NCI-H146 treated with DMSO at 0.1 percent for 48 hours (cell line): Measurements from ENCODE around the gene YPEL2.

Source experiments
- DNase-seq: peaks from one replicate; lab custom pipeline; 2025; ENCODE audit not compliant: unreplicated experiment; lab: John Stamatoyannopoulos, UW

YPEL2 gene

GRCh38 chr17:59330053-59330942 is 1.2 kb upstream of the YPEL2 start:
- DNase-seq, result peak; percentile 39

GRCh38 chr17:59331929-59332748 is 684 bp downstream of the YPEL2 start:
- no peak for DNase-seq

- DNase-seq, result no peak
Observed at GRCh38 chr17:59332749-59333377, 1.4 kb downstream of the YPEL2 start.

GRCh38 chr17:59333836-59334235 is 2.4 kb downstream of the YPEL2 start:
- DNase-seq, result no peak

GRCh38 chr17:59335685-59336084 is 4.2 kb downstream of the YPEL2 start:
- DNase-seq, result no peak

DNA sequence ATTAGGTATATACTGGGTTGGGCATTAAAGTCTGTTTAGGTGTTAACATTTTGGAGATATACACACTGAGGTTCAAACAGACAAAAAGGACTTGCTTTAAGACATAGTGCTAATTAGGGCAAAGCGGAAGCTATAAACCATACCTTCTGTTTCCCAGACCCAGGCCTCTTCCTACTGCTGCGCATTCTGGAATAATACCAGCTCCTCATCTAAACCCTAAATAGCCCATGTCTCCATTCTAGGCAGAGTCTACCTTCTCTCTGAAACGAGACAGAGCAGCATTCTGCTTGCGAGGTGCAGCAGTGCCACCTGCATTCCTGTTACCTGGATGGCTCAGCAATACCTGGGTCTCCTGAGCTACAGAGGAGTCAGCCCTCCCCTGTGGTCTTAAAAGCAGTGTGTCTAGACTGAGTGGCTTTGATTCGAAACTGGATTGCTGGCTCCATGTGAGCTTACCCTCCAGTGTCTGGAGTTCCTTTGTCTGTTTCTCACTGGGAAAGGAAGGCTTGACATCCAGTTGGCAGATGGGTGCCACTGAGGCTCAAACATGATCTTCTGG is 6.4 kb downstream of the YPEL2 start:
- no peak for DNase-seq

DNA sequence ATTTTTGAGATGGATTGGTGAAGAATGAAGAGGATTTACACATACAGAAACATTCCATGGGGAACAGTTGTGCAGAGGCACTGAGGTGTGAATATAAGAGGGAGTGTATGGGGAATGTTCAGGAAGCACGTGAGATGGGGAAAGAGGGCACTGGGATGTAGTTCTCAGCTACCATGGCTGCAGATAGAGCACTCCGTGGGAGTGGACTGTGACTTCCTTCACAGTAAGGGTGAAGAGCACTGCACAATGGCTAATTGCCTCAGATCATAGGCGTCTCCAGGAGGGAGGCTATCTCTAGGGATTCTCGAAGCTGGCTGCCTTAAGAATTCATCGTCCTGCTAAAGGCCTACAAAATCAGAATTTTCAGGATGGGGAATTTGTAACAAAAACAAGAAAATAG is 7.0 kb downstream of the YPEL2 start:
- no peak for DNase-seq

- no peak for DNase-seq
Observed at GRCh38 chr17:59341922-59342321, 10.5 kb downstream of the YPEL2 start.

GRCh38 chr17:59342681-59343131 is 11.3 kb downstream of the YPEL2 start:
- no peak for DNase-seq

GRCh38 chr17:59345476-59345875 is 14.0 kb downstream of the YPEL2 start:
- DNase-seq, result no peak

DNA sequence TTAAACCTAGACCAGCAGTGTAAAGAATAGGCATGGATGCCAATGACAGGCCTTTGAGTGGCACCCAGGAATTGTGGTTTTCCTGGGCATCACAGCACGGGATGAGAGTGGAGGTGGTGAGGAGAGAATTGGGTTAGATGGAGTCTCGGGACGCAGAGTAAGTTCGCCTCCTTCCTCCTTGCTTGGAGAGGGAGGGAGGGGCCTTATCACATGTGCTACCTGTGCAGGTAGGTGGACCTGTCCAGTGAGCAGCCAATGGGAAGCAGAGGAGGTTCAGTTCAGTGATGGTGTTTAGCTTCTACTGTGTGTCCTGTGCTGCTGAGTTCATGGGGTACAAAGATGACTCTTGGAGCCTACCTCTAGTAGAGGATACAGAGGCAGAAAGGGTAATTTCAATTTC is 14.9 kb downstream of the YPEL2 start:
- no peak for DNase-seq

- no peak for DNase-seq
Observed at GRCh38 chr17:59346876-59347407, 15.5 kb downstream of the YPEL2 start.

GRCh38 chr17:59347975-59348391 is 16.5 kb downstream of the YPEL2 start:
- no peak for DNase-seq

DNA sequence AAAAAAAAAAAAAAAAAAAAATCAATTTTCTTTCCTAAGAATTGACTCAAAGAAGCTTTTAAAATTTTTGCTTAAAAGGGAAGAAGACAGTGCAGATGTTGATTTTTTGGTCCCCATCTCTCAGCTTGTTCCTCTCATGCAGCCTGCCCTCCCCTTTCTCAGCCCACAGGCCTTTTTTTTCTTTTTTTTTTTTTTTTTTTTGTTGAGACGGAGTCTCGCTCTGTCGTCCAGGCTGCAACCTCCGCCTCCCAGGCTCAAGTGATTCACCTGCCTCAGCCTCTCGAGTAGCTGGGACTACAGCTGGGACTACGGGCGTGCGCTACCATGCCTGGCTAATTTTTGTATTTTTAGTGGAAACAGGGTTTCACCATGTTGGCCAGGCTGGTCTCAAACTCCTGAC is 17.7 kb downstream of the YPEL2 start:
- DNase-seq, result no peak

DNA sequence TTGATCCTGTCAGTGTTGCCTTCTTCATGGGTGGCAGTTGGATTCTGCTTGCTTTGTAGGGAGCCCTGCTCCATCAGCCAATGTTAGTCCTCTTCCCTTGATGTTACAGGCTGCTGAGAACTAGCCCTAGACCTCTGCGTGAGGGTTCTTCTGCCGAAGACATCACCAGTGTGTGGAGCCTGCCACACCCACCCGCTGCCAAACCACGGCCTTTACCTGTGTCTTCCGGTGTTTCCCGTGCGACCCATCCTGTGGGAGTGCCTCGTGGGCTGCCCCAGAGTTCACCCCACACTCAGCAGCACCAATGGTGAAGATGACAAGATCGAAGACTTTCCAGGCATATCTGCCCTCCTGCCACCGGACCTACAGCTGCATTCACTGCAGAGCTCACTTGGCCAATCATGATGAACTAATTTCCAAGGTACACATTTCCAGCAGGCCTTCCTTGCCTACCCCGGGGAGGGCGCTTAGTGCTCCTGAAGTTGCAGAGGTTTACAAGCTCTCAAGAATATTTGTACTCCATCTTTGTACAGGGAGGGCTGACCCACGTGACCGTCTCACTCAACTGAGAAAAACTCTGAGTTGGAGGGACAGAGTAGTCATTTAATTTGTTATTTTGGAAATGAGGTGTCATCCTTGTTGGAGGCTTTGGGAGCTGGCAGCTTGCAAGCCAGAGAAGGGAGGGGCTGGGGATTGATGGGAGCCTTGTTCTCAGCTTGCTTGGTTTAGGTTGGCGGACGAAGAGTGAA is 21.8 kb downstream of the YPEL2 start:
- DNase-seq, result no peak

DNA sequence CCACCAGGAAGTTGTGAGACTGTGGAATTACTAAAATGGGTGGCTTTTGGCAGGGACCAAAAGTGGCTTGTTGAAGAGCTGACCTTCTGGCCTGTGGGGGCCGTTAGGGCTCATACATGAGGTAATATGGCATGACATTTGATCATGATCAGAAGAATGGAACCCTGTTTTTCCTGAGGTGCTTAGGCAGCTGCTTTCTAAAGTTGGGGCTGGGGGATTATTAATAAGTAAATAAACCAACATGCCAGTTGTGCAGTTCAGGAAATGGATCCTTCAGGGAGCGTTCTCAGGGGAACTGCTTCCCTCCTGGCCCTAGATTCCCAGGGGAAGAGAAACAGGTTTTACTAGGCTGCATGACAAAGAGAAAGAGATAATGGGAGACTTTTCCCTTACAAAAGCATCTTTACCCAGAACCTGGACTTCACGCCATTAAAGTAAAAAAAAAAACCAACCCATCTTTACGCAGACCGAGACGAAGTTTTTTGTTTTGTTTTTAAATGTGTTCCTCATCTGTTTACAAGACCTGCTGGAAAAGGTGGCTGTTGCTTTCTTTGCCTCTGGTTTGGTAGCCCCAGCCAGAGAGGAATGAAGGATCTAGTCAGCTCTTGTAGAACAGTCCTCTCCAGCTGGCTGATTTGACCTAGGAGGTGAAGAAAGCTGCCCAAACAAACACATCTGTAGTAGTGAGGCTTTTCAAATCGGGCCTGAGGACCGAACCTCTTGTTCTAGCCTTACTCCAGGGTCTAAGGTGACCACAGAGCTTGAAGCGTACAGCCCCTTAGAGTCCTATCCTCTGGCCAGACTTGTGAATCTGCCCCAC is 22.7 kb downstream of the YPEL2 start:
- no peak for DNase-seq

GRCh38 chr17:59355030-59355701 is 23.7 kb downstream of the YPEL2 start:
- DNase-seq, result no peak

DNA sequence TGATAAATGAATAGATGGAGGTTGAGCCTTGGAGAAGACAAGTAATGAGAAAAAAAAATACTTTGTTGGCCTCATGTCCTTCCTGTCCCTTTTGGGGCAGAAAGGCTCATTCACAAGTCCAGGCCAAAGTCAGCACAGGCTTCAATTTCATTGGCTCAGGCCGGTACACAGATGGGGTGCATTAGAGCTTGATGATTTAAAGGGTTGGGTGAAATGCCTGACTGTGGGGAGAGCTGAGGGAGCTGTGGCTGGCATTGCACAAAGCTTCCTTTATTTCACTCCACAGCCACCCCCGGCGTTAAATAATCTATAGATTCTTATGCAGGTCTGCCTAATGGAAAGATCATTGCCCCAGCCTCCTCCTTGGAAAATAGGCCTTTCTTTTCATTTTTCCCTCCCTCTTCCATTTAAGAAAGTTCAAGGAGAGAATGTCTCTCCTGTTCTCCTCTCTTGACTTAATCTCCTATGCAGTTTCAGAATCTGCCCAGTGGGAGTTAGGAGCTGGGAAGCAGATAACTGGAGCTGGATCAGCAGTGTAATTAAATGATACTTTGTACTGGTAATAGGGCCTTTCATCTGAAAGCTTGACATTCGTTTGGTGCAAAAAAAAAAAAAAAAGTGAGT is 24.4 kb downstream of the YPEL2 start:
- DNase-seq, result no peak
